GDM1 (cell line): ENCODE data around the gene LAMA5.

Source experiments
- DNase-seq: peaks from one replicate; lab custom pipeline; 2025; lab: John Stamatoyannopoulos, UW

Gene LAMA5

DNA sequence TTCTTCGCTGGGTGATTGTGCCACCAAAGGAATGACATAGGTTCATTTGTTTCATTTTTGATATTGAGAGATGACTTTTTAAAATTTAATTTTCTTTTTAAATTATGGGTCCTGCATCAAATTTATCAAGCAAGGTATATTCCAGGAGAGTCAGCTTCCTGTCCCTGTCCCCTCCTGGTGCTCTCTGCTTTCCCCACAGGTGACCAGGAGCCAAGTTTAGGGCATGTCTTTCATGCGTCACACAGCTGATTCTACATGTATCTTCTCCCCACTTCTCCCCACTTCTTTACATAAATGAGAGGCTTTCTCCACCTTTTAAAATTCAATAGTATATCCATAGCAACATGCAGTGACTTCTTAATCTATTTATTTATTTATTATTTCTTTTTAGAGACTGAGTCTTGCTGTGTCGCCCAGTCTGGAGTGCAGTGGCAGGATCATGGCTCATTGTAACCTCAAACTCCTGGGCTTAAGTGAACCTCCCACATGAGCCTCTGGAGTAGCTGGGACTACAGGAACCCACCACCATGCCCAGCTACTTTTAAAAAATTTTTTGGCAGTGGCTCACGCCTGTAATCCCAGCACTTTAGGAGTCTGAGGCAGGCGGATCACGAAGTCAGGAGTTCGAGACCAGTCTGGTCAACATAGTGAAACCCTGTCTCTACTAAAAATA is 98.7 kb downstream of the LAMA5 start:
- no peak for DNase-seq

DNA sequence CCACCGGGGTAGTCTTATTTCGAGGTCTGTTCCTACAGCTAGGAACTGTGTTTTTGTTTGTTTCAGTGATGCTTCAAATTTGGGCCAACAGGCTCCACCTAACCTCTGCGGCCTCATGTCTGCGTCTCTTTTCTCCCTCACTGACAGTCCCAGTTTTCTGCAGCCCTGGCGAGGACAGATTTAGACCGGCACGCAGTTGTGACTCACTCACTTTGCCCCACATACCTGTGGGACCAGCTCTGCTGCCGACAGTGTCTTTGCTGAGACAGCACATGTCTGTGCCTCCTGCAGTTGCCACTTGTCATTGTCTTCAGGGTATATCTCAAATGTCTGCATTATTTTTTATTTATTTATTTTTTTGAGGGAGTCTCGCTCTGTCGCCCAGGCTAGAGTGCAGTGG is 99.6 kb downstream of the LAMA5 start:
- DNase-seq, result no peak

DNA sequence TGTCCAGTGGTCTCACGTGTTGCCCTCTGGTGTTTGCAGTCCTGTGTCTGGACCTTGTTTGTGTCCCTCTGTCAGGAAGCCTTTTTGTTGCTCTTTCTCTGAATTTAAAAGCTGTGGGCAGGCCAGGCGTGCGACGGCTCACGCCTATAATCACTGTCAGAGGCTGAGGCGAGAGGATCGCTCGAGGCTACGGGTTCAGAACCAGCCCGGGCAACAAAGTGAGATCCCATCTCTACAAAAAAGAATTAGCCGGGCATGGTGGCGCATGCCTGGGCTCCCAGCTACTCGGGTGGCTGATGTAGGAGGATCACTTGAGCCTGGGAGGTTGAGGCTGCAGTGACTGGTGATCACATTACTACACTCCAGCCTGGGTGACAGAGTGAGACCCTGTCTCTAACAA is 100.3 kb downstream of the LAMA5 start:
- DNase-seq, result no peak

DNA sequence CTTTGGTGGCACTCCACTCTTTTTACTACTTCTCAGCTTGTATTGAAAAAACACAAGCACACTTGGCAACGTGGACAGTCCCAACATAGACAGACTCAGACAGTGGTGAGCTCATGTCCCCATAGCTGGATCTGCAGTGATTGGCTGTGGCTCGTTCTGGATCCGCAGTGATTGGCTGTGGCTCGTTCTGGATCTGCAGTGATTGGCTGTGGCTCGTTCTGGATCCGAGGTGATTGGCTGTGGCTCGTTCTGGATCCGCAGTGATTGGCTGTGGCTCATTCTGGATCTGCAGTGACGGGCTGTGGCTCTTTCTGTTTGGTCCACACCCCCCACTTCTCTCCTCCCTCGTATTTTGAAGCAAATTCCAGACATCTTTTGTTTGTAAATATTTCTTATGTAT is 100.8 kb downstream of the LAMA5 start:
- no peak for DNase-seq

DNA sequence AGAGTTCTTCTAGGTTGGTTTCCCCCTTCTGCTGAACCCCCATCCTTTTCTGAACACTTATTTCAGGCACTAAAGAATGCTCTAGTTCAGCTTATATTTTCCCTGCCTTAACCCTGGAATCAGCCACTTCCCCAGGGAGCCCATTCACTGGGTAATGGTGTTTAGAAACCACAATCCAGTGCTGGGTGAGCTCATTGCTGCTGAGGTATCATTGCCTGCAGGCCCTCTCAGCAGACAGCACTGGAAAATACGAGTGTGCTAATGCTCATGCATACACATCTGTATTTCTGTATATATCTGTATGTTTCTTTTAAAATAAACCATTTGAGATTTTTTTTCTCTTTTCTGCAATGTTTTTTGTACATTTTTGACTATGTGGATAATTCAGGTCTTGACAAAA is 101.7 kb downstream of the LAMA5 start:
- no peak for DNase-seq

DNA sequence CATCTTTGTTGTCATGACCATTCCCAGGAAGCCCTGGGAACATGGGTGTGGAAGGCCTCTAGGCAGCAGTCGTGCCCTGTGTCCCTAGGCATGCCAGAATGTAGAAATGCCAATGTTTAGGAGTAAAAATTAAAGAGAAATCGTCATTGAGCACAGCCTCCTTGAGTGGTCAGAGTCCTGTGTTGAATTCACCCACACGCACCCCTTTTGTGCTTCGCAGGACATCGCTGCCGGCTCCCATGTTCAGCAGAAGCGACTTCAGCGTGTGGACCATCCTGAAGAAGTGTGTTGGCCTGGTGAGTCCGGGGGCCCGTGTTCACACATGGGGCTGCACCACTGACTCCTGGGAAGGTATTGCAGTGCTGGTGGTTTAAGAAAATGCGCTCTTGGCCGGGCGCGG is 103.7 kb downstream of the LAMA5 start:
- DNase-seq, result no peak

DNA sequence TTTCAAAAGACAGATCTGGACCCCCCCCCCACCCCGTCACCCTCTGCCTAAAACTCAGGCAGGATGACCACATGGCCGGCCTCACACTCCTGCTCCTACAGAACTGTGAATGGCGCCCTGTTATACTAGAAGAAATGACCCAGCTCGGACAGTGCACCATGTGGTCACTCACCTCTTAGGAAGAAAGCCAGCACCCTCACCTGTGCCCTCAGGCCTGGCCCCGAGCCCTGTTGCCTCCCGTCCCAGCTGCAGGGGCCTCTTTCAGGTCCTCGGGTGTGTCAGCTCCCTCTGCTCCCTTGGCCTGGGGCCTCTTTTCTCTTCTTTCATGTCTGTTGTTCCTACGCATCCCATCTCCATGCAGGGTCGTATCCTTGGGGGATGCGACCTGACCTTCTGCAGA is 105.0 kb downstream of the LAMA5 start:
- no peak for DNase-seq

DNA sequence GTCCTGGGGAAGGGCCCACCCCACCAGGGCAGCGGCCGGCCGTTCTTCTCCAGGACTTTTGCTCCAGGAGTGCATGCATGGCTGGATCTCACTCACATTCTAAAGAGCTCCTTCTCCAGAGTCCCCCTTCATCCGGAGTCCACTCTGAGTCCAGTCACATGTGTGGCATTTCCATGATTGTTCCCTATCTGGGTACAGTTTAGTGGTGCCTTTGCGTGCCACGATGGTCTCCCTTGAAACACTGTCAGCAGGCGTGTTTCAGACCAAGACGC is 107.9 kb downstream of the LAMA5 start:
- DNase-seq, result no peak
